NOMO-1 treated with DMSO at 0.1 percent for 48 hours (cell line): ENCODE results near the gene TPRKB.
"Not testable (repeated sequence)": the region's sequence is repeated elsewhere in the genome, so short reads cannot be mapped to it uniquely, and the experiment has no call there.

Source experiments
- DNase-seq: peaks from one replicate; lab custom pipeline; 2025; ENCODE audit not compliant: unreplicated experiment; lab: John Stamatoyannopoulos, UW

TPRKB gene

DNA sequence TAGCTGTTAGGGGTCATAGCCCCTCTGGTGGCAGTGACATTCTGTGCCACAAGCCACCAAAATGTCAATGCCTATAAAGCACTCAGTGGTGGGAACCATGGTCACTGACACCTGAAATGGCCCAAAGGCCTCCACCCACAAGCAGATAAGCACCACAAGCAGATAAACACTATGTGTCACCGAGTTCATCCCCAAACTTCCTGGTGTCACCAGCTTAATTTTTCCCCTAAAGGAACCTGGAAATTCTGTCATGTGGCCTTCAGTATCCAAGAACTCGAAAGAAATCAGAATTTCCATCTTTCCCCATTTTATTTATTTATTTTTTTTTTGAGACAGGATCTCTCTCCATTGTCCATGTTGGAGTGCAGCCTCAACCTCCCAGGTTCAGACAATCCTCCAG is 3.6 kb upstream of the TPRKB start:
- DNase-seq, result no peak

DNA sequence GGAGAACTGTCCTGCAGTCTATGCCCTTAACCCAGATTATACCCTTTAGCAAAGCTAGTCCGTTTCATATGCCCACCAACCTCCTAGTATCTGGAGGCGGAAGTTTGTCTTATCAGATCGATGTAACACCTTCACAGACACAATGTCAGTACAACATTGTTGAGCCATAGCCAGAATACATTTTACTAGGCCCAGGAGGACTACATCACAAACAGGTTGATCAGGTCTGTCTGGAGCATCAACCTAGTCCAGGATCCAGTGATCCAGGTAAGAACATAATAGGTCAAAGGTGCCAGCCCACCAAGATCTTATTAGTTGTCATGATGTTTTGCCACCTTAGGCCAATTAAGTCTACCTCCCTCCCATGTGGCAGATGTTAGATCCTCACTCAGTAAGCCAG is 2.0 kb upstream of the TPRKB start:
- no peak for DNase-seq

DNA sequence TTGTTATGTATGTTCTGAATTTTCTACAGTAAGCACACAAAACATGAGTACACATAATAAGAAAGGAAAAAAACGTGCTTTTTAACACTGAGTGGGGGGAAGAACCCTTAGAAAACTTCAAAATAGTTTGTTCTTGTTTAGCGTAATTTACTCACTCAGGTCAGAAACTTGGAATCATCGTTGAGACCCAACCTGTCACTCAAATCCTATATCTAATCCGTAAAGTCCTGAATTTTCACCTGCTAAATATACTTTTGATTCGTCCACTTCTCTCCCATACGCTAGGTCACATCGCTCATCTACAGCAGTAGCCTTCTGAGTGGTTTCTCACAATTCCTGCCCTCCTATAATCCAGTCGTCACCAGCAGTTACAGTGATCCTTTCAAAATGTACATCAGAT is 767 bp downstream of the TPRKB start:
- no peak for DNase-seq

DNA sequence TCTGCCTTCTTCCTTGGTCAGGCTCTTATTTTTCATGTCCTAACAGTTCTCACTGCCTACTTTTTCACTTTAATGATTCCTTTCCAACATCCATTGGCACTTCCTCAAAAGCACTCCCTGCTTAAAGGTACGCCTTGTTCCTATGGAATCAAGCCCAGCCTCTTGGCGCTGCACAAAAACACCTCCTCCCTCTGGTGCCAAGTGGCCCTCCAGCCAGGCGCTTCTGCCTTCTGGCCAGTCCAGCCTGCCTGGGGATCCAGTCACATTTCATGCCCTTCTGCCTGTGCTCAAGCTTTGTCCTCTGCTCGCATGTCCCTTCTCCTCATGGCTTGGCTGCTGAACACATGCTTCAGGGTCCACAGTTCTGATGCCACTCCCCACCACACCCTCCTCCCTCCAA is 6.3 kb downstream of the TPRKB start:
- DNase-seq, result no peak

DNA sequence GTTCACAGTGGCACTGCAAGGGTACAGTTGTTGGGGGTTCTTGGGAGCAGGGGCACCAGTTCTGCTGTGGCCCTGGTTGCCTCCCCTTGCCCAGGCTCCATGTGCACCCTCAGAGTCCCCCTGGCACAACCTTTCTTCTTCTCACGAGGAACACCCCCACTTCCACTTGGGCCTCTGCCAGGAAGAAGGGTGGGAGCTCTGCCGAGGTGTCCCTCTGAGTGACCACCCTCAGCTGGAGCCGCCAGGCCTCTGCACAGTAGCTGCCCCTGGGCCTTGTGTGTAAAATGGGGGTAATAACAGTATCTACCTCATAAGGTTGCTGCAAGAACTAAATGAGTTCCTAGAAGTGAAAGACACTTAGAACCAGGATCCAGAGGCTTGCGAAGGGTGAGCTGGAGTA is 8.4 kb downstream of the TPRKB start:
- DNase-seq, result no peak

DNA sequence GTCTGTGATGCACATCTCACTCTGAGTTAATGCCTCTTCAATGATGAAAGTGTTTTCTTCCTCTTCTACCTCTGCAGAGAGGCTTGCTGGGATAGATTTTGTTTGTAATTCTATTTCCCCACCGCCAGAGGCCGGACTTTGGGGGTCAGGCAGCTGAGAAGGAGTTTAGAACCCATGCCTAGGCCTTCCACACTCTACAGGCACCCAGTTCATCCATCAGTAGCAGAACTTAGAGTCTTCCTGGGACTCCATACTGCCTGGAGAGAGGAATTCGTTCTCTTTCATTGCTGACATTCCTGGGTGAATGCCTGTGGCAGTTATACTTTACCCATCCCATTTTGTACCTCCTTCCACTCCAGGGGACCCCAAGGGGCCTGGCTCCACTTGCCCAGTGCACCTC is 9.1 kb downstream of the TPRKB start:
- no peak for DNase-seq

DNA sequence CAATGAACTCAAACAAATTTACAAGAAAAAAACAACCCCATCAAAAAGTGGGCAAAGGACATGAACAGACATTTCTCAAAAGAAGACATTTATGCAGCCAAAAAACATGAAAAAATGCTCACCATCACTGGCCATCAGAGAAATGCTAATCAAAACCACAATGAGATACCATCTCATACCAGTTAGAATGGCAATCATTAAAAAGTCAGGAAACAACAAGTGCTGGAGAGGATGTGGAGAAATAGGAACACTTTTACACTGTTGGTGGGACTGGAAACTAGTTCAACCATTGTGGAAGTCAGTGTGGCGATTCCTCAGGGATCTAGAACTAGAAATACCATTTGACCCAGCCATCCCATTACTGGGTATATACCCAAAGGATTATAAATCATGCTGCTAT is 10.5 kb downstream of the TPRKB start:
- DNase-seq, result not testable (repeated sequence)

DNA sequence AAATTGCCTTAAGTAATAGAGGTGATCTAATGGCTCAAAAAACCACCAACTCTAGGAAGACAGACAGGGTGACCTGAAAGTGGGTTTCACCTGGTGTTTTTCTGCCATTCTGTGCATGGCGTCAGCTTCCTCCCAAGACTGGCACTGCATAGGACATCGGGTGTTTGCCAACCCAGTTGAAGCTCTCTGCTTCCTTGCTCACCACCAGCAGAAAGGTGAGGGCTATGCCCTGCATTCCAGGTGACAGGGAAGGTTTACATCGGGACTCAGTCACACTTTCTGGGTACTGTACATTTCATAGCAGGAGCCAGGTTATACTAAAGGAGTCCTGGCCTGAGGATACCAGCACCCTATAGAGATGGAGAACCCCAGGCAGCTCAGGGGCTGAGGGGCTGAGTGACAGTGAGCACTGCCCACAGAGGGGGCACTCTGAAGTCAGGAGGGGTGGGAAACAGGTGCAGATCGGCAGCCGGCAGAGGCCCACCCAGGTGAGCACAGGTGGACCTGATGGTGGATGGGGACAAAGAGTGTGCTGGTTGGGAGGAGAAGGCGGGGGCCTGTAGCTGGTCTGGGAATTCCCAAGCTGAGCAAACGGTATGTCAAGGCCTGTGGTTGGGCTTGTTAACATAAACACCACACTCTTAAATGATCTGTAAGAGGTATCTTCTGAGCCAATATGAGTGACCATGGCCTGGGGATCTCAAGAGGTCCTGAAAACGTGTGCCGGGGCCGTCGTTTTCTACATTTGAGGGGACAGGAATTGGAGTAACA is 18.1 kb downstream of the TPRKB start:
- no peak for DNase-seq

DNA sequence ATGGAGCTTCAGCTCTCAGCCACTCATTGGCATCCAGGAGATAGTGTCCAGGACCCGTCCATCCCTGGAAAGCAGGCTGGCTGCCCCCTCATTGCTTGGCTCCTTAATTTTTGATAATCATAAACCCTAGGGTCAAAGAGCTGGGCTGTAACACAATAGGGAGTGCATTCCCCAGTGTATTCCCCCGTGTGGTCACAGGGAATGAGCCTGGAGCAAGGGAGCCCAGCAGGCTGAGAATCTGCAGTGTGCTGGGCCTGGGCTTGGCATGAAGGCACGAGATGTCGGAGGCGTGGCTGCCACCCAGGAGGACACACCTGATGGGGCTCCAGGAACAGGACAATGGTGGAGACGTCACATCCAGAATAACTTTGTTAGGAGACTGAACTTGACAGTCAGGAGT is 18.7 kb downstream of the TPRKB start:
- DNase-seq, result no peak

DNA sequence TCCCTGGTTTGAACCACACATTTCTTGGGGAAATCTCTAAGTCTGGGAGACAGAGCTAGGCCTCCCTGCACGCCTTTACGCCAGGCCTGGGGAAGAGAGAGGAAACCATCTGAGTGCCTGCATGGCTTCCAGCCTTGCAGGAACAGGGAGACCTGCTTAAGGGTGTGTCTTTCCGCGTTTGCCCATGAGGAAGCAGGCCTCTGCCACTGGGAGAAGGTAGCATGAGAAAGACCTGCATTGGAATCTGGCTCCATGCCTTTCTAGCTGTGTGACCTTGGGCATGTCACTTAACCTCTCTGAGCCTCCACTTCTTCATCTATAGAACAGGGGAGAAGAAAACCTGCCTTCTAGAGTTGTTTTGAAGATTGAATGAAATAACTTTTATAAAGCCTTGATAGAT is 19.4 kb downstream of the TPRKB start:
- not testable (repeated sequence) for DNase-seq

DNA sequence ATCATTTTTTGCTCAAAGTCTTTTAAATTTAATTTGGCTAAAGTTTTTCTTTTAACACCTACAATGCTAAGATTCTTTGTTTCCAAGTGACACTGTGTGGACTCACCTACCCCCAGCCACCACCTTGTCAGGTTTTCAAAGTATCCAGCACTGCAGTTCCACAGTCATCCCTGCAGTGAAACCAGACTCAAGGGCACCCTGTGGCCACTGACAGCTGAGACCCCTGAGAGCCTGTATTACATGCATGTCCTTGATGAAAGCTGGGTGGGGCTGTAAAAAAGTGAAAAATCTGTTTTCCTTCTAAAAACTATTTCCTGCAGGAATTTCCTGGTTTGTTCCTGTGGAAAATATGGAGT is 19.9 kb downstream of the TPRKB start:
- DNase-seq, result no peak

DNA sequence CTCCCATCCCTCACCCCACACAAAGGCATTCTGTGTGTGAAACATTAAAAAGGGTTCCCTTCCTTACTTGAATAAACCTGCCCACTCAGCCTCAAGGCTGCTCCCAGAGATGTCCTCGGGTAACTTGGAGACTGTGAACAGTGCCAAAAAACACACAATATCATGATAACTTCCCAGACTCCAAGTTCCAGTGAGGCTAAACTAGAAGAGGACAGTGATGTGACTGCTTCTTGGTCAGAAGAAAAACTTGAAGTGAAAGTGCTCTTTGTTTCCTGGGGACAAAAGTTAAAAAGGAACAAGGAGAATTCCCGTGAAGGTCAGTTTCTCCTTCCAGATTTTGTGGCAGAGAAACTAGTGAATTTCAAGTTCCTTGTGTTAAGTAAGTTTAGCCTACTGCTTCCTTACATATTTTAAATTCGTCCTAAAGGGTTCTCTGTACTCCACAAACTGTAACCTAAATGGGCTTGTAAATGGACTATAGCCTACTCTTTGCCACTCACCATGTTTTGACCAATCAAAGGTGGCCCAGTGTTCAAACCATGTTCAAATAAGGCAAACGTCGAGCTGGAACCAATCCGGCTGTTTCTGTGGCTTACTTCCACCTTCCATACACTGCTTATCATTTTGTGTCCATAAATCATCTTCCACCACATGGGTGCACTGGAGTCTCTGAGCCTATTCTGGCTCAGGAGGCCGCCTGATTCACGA is 20.4 kb downstream of the TPRKB start:
- peak; percentile 77 for DNase-seq

DNA sequence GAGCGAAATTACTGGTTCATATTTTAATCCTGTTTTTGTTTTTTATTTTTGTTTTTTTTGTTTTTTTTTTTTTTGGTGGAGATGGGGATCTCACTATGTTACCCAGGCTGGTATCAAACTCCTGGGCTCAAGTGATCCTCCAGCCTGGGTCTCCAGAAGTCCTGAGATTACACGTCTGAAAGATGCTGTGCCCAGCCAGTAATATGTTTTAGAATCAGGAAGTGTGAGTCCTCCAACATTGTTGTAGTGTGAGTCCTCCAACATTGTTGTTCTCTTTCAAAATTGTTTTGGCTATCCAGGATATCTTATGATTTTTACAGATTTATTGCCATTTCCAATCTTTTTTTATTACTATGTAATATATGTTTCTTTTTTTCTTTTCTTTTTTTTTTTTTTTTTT is 23.1 kb downstream of the TPRKB start:
- no peak for DNase-seq

DNA sequence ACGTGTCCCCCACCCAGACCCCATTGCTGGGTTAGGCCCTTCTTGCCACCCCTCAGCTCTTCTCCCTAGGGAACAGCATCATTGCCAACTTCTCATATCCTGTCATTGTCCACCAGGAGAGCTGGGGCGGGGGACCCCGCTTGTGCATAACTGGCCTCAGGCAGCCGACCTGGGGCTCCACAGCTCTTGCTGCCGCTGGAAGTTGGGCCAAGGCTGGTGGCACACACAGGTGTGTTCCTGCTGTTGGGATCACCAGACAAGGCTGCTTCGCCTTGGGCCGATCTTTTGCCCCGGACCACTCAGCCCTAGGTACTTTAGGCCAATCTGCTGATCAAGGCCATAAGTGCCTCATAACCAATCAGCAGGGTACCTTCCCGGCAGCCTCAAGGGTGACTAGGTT is 28.6 kb downstream of the TPRKB start:
- no peak for DNase-seq

DNA sequence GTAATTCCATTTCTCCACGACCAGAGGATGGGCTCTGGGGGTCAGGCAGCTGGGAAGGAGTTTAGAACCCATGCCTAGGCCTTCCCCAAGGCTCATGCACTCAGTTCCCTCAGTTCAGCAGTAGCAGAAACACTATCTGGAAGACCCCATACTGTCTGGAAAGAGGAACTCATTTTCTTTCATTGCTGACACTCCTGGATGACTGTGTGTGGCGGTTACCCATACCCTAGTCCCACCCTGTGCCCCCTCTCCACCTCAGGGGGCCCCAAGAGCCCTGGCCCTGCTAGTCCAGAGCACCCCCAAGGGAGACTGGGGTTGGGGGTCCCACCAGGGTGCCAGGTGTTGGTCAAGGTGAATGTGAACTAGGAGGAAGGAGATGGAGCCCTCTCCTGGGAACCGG is 29.5 kb downstream of the TPRKB start:
- DNase-seq, result no peak

DNA sequence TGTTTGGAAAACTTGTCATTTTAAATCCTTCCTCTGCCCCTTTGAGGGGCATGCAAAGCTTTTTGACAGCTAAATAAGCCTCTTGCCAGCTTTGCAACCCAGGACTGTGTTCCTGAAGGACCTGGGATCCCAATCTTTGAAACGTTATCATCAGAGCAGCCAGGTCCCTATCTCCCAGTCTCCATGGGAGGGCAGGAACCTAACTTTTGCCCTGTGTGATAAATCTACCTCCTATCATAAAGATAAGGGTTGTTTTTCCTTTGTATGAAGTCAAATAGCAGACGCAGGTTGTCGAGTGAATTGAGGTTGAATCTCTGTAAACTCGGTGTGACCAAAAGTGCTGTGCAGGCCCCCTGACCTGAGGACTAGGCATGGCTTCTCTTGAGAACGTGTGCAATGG is 30.1 kb downstream of the TPRKB start:
- DNase-seq, result no peak

DNA sequence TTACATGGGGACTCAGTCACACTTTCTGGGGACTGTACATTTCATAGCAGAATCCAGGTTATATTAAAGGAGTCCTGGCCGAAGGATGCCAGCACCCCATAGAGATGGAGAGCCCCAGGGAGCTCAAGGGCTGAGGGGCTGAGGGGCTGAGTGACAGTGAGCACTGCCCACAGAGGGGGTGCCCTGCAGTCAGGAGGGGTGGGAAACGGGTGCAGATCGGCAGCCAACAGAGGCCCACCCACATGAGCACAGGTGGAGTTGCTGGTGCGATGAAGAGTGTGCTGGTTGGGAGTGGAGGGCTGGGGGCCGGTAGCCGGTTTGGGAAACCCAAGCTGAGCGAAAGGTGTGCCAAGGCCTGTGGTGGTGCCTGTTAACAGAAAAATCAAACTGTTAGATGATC is 32.1 kb downstream of the TPRKB start:
- no peak for DNase-seq

DNA sequence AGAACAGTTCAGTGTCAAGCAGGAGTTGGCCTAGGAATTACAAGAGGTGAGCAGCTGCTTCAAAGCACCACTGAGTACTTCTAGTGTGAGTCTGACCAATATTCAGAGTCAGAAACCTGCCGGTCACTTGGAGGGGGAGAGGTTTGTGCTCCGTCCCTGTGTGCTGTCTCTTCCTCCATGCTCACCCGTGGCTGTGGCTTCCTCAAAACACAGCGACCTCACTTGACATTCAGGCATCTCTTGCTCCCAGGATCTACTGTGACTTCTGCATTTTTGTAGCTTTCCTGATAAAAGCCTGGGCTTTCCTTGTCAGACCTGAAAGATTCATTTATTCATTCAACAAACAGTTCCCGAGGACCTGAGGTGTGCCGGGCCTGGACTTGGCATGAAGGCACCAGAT is 32.9 kb downstream of the TPRKB start:
- no peak for DNase-seq

DNA sequence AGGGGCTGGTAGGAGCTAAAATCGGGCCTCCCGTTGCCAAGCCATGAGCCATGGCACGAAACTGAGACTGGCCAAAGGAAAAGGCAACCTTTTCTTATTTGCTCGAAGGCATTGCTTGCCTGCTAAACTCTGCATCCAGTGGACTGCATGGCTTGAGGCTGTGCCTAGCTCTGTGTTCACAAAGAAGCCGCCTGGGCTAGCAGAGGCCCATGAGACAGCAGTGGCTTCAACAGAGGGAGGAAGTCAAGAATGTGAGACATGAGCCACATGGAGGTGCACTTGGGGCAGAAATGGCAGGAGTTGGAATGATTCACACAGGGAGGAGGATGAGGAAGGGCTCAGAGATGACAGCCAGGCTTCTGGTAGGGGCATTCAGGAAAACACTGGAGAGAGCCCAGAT is 33.5 kb downstream of the TPRKB start:
- no peak for DNase-seq

DNA sequence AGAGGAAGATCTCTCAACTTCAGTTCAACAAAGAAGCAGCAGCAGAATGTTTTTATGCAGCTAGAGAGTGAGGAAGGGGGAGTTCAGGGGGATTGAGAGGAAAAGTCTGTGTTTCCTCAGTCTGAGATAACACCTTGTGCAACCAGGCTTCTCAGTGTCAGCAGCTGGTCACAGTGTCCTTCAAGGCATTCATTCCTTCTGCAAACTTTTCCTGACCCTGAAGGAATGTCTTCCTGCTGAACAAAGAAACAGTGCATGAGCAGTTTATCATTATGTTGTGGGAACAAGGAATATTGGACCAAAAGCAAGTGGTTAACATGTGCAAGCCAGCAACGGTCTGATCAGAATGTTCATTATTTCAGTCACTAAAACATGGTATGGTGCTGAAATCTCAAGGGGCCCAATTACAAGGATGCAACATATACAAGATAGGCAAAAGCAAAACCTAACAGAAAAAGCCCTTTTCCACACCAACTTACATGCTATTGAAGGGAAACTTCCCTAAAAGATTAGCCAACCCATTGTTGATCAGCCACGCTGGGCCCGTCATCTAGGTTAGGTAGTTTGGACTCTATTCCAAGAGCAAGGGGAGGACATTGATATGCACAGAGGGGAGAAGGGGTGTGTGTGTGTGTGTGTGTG is 34.2 kb downstream of the TPRKB start:
- DNase-seq, result not testable (repeated sequence)

DNA sequence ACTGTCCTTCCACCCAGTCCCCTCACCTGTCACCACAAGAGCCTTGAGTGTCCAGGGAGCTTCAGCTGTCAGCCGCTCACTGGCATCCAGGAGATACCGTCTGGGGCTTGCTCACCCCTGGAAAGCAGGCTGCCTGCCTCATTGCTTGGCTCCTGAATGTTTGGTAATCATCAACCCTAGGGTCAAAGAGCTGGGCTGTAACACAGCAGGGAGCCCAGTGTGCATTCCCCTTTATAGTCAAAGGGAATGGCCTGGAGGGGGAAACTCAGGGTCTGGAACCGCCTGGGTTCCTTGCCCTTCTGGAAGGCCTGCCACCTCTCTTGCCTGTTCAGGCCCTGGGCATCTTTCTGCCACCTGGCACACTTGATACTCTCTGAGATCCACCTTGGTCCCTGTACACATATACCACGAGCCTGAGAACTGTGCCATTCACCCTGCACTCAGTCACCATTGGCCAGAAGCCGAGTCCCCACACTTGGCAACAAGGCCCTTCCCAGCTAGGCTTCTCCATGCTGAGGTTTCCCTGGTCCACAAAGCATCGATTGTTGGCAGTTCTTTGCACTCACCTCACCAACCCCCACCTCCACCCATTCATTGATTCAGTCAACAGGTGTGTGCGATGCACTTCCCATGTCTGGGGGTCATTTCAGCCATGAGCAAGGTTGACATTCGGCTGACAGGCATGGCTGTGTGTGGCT is 35.0 kb downstream of the TPRKB start:
- no peak for DNase-seq

DNA sequence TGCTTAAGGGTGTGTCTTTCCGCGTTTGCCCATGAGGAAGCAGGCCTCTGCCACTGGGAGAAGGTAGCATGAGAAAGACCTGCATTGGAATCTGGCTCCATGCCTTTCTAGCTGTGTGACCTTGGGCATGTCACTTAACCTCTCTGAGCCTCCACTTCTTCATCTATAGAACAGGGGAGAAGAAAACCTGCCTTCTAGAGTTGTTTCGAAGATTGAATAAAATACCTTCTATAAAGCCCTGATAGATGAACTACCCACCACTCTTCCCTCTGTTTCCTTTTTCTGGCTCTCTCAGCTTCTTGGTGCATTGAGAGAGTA is 35.7 kb downstream of the TPRKB start:
- not testable (repeated sequence) for DNase-seq
